HEK293 (cell line): ENCODE results near the gene USP13.

ENCODE experiments used
- FEZF1 ChIP-seq: fragments of 450-650 bp; formaldehyde crosslinking; IDR thresholded peaks from 2 replicates; pipeline ENCODE4 v1.5.1; 2016; ENCODE audit warnings: missing biosample characterization, missing genetic modification characterization
- GLI4 ChIP-seq: fragments of 450-650 bp; formaldehyde crosslinking; IDR thresholded peaks from 2 replicates; pipeline ENCODE4 v1.5.1; 2016; ENCODE audit warnings: missing biosample characterization, missing genetic modification characterization
- RBAK ChIP-seq: fragments of 450-650 bp; formaldehyde crosslinking; IDR thresholded peaks from 2 replicates; pipeline ENCODE4 v1.5.1; 2016; ENCODE audit warnings: missing biosample characterization, missing genetic modification characterization
- SETDB1 ChIP-seq: IDR thresholded peaks from one replicate; pipeline ENCODE4 v1.6.1; 2017; ENCODE audit warnings: mild to moderate bottlenecking, low read length, moderate library complexity, mixed read lengths; ENCODE audit not compliant: insufficient read length
- SP2 ChIP-seq: fragments of 450-650 bp; formaldehyde crosslinking; IDR thresholded peaks from 2 replicates; pipeline ENCODE4 v1.5.1; 2016; ENCODE audit warnings: missing biosample characterization, missing genetic modification characterization
- TRIM28 ChIP-seq: IDR thresholded peaks from 2 replicates; pipeline ENCODE4 v1.6.1; 2011; ENCODE audit warnings: low read length, control low read depth, borderline replicate concordance
- ZBTB1 ChIP-seq: fragments of 450-650 bp; formaldehyde crosslinking; IDR thresholded peaks from 2 replicates; pipeline ENCODE4 v1.5.1; 2016; ENCODE audit warnings: missing biosample characterization, missing genetic modification characterization
- ZBTB21 ChIP-seq: fragments of 450-650 bp; formaldehyde crosslinking; IDR thresholded peaks from 2 replicates; pipeline ENCODE4 v1.5.1; 2017; ENCODE audit warnings: missing biosample characterization, missing genetic modification characterization
- ZBTB6 ChIP-seq: fragments of 450-650 bp; formaldehyde crosslinking; IDR thresholded peaks from 2 replicates; pipeline ENCODE4 v1.5.1; 2017; ENCODE audit warnings: missing biosample characterization, missing genetic modification characterization
- ZFP3 ChIP-seq: fragments of 450-650 bp; formaldehyde crosslinking; IDR thresholded peaks from 2 replicates; pipeline ENCODE4 v1.5.1; 2016; ENCODE audit warnings: low read depth, missing biosample characterization, missing genetic modification characterization
- ZNF10 ChIP-seq: fragments of 450-650 bp; formaldehyde crosslinking; IDR thresholded peaks from 2 replicates; pipeline ENCODE4 v1.5.1; 2017; ENCODE audit warnings: missing biosample characterization, missing genetic modification characterization
- ZNF155 ChIP-seq: fragments of 450-650 bp; formaldehyde crosslinking; IDR thresholded peaks from 2 replicates; pipeline ENCODE4 v1.5.1; 2016; ENCODE audit warnings: missing biosample characterization, missing genetic modification characterization
- ZNF169 ChIP-seq: fragments of 450-650 bp; formaldehyde crosslinking; IDR thresholded peaks from 2 replicates; pipeline ENCODE4 v1.5.1; 2016; ENCODE audit warnings: missing biosample characterization, missing genetic modification characterization
- ZNF202 ChIP-seq: fragments of 450-650 bp; formaldehyde crosslinking; IDR thresholded peaks from 2 replicates; pipeline ENCODE4 v1.5.1; 2016; ENCODE audit warnings: missing biosample characterization, missing genetic modification characterization, borderline replicate concordance
- ZNF211 ChIP-seq: fragments of 450-650 bp; formaldehyde crosslinking; IDR thresholded peaks from 2 replicates; pipeline ENCODE4 v1.5.1; 2016; ENCODE audit warnings: low read depth, missing biosample characterization, missing genetic modification characterization
- ZNF214 ChIP-seq: fragments of 450-650 bp; formaldehyde crosslinking; IDR thresholded peaks from 2 replicates; pipeline ENCODE4 v1.5.1; 2017; ENCODE audit warnings: missing biosample characterization, mild to moderate bottlenecking, missing genetic modification characterization, borderline replicate concordance
- ZNF23 ChIP-seq: fragments of 450-650 bp; formaldehyde crosslinking; IDR thresholded peaks from 2 replicates; pipeline ENCODE4 v1.5.1; 2016; ENCODE audit warnings: missing biosample characterization, missing genetic modification characterization, borderline replicate concordance
- ZNF274 ChIP-seq, 2 experiments: fragments of 200-500 bp in 1 of 2; fragments of 450-650 bp in 1 of 2; sonication (Bioruptor generic) in 1 of 2; formaldehyde crosslinking in 1 of 2; IDR thresholded peaks; 2 replicates each; pipeline versions ENCODE4 v1.5.1 to v1.6.1; 2014 to 2016; ENCODE audit warnings: borderline replicate concordance in 1 of 2, inconsistent platforms in 1 of 2, low read length in 1 of 2, missing biosample characterization in 1 of 2, missing genetic modification characterization in 1 of 2
- ZNF302 ChIP-seq: fragments of 450-650 bp; formaldehyde crosslinking; IDR thresholded peaks from 2 replicates; pipeline ENCODE4 v1.5.1; 2016; ENCODE audit warnings: missing biosample characterization, missing genetic modification characterization, low read depth
- ZNF391 ChIP-seq: fragments of 450-650 bp; formaldehyde crosslinking; IDR thresholded peaks from 2 replicates; pipeline ENCODE4 v1.5.1; 2016; ENCODE audit warnings: low read depth, missing biosample characterization, missing genetic modification characterization, borderline replicate concordance
- ZNF510 ChIP-seq: fragments of 450-650 bp; formaldehyde crosslinking; IDR thresholded peaks from 2 replicates; pipeline ENCODE4 v1.5.1; 2018; ENCODE audit warnings: mild to moderate bottlenecking, missing genetic modification characterization, missing biosample characterization; ENCODE audit not compliant: insufficient replicate concordance
- ZNF514 ChIP-seq: fragments of 450-650 bp; formaldehyde crosslinking; IDR thresholded peaks from 2 replicates; pipeline ENCODE4 v1.5.1; 2016; ENCODE audit warnings: missing biosample characterization, missing genetic modification characterization
- ZNF548 ChIP-seq: fragments of 450-650 bp; formaldehyde crosslinking; IDR thresholded peaks from 2 replicates; pipeline ENCODE4 v1.5.1; 2016; ENCODE audit warnings: missing biosample characterization, missing genetic modification characterization
- ZNF555 ChIP-seq: fragments of 450-650 bp; formaldehyde crosslinking; conservative IDR thresholded peaks from 2 replicates; pipeline ENCODE4 v1.5.1; 2017; ENCODE audit warnings: missing biosample characterization, mild to moderate bottlenecking, missing genetic modification characterization, inconsistent platforms
- ZNF558 ChIP-seq: fragments of 450-650 bp; formaldehyde crosslinking; IDR thresholded peaks from 2 replicates; pipeline ENCODE4 v1.5.1; 2016; ENCODE audit warnings: missing biosample characterization, missing genetic modification characterization
- ZNF561 ChIP-seq: fragments of 450-650 bp; IDR thresholded peaks from 2 replicates; pipeline ENCODE4 v1.5.1; 2018; ENCODE audit warnings: missing biosample characterization, missing genetic modification characterization, borderline replicate concordance
- ZNF610 ChIP-seq: fragments of 450-650 bp; formaldehyde crosslinking; IDR thresholded peaks from 2 replicates; pipeline ENCODE4 v1.5.1; 2016; ENCODE audit warnings: missing biosample characterization, missing genetic modification characterization, borderline replicate concordance
- ZNF664 ChIP-seq: fragments of 450-650 bp; formaldehyde crosslinking; IDR thresholded peaks from 2 replicates; pipeline ENCODE4 v1.5.1; 2016; ENCODE audit warnings: missing biosample characterization, missing genetic modification characterization
- ZNF791 ChIP-seq: fragments of 450-650 bp; formaldehyde crosslinking; IDR thresholded peaks from 2 replicates; pipeline ENCODE4 v1.5.1; 2016; ENCODE audit warnings: missing biosample characterization, missing genetic modification characterization
- ZNF792 ChIP-seq: fragments of 450-650 bp; formaldehyde crosslinking; IDR thresholded peaks from 2 replicates; pipeline ENCODE4 v1.5.1; 2016; ENCODE audit warnings: missing biosample characterization, missing genetic modification characterization
- TF ChIP-seq, protein P1 (sequence below): fragments of 450-650 bp; formaldehyde crosslinking; IDR thresholded peaks from 2 replicates; pipeline ENCODE4 v1.5.1; 2016; ENCODE audit warnings: missing biosample characterization, missing genetic modification characterization
- TF ChIP-seq, protein P2 (sequence below): fragments of 450-650 bp; formaldehyde crosslinking; IDR thresholded peaks from 2 replicates; pipeline ENCODE4; 2016; ENCODE audit warnings: missing biosample characterization, missing genetic modification characterization

The USP13 gene

DNA sequence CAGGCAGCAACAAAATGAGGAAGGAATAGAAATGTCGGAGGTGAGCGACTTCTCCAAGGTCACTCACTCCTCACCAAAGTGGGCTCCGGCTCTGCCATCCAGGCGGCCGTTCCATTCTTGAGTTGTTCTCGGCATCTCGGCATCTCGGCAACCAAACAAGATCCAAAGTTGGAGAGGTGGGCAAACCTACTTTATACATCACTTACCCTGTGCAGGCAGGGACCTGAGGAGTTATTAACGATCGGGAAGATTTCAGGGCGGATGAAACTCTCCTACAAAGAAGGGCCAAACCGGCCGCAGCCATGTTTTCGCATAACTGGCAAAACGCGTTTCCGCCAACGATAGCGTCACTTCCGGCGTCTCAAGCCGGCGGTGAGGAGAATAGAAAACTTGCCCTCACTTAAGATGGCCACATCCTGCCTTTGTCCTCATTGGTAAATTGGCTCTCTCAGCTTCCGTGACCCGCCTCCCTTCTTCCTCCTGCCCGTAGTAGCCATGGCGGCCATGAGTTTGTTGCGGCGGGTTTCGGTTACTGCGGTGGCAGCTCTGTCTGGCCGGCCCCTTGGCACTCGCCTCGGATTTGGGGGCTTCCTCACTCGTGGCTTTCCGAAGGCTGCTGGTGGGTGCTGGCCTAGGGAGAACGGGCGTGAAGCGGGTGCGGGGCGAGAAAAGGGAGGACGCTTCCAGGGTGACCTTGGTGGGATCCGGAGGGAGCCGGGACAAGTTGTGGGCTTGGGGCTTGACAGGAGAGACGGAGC lies 48.3 kb upstream of the USP13 start, which contains the start of the genes MRPL47 and NDUFB5 (continued):
- no peak for TF ChIP-seq ZFP3 (tag by site-specific recombination)
- TF ChIP-seq TRIM28 = no peak
- TF ChIP-seq ZNF391 = no peak
- TF ChIP-seq ZNF510 (tag by site-specific recombination) = no peak
- no peak for TF ChIP-seq FEZF1 (tag by site-specific recombination)
- TF ChIP-seq, protein P1, sequence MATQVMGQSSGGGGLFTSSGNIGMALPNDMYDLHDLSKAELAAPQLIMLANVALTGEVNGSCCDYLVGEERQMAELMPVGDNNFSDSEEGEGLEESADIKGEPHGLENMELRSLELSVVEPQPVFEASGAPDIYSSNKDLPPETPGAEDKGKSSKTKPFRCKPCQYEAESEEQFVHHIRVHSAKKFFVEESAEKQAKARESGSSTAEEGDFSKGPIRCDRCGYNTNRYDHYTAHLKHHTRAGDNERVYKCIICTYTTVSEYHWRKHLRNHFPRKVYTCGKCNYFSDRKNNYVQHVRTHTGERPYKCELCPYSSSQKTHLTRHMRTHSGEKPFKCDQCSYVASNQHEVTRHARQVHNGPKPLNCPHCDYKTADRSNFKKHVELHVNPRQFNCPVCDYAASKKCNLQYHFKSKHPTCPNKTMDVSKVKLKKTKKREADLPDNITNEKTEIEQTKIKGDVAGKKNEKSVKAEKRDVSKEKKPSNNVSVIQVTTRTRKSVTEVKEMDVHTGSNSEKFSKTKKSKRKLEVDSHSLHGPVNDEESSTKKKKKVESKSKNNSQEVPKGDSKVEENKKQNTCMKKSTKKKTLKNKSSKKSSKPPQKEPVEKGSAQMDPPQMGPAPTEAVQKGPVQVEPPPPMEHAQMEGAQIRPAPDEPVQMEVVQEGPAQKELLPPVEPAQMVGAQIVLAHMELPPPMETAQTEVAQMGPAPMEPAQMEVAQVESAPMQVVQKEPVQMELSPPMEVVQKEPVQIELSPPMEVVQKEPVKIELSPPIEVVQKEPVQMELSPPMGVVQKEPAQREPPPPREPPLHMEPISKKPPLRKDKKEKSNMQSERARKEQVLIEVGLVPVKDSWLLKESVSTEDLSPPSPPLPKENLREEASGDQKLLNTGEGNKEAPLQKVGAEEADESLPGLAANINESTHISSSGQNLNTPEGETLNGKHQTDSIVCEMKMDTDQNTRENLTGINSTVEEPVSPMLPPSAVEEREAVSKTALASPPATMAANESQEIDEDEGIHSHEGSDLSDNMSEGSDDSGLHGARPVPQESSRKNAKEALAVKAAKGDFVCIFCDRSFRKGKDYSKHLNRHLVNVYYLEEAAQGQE = no peak
- peak; percentile 85 for TF ChIP-seq SP2 (tag by site-specific recombination)
- TF ChIP-seq ZNF10 (tag by site-specific recombination) = no peak
- TF ChIP-seq ZNF202 (tag by site-specific recombination) = no peak
- TF ChIP-seq SETDB1 = no peak
- TF ChIP-seq ZBTB1 = no peak
- TF ChIP-seq ZNF664 = no peak
- no peak for TF ChIP-seq ZNF610 (tag by site-specific recombination)
- no peak for TF ChIP-seq ZNF558 (tag by site-specific recombination)
- TF ChIP-seq RBAK (tag by site-specific recombination) = no peak
- no peak for TF ChIP-seq ZNF791
- TF ChIP-seq ZBTB21 (tag by site-specific recombination) = peak; percentile 77
- no peak for TF ChIP-seq ZNF23
- TF ChIP-seq ZNF211 (tag by site-specific recombination) = no peak
- no peak for TF ChIP-seq ZNF514 (tag by site-specific recombination)
- no peak for TF ChIP-seq ZNF792 (tag by site-specific recombination)
- no peak for TF ChIP-seq ZNF155 (tag by site-specific recombination)
- TF ChIP-seq ZBTB6 (tag by site-specific recombination) = no peak
- no peak for TF ChIP-seq ZNF555
- TF ChIP-seq ZNF214 (tag by site-specific recombination) = no peak
- TF ChIP-seq, protein P2, sequence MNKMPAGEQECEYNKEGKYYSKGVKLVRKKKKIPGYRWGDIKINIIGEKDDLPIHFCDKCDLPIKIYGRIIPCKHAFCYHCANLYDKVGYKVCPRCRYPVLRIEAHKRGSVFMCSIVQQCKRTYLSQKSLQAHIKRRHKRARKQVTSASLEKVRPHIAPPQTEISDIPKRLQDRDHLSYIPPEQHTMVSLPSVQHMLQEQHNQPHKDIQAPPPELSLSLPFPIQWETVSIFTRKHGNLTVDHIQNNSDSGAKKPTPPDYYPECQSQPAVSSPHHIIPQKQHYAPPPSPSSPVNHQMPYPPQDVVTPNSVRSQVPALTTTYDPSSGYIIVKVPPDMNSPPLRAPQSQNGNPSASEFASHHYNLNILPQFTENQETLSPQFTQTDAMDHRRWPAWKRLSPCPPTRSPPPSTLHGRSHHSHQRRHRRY = no peak
- TF ChIP-seq GLI4 (tag by site-specific recombination) = no peak
- TF ChIP-seq ZNF169 (tag by site-specific recombination) = no peak
- TF ChIP-seq ZNF548 (tag by site-specific recombination) = no peak
- TF ChIP-seq ZNF302 (tag by site-specific recombination) = no peak
- no peak for TF ChIP-seq ZNF274 (IDR thresholded peaks at IDR 0.05; ENCODE audit: low read length)
- no peak for TF ChIP-seq ZNF274 (tag by site-specific recombination; IDR thresholded peaks at IDR 0.05; ENCODE audit: borderline replicate concordance)
- TF ChIP-seq ZNF561 (tag by site-specific recombination) = no peak
